ENCODE measurements around the gene KRT35. TPM values are rescaled to one million over a fixed set of nuclear protein-coding genes. Genes with fewer than 3 reads are reported as not detected.

Gene KRT35
- total RNA-seq (2022) (not detected in 2 replicates), Bru-seq, nascent RNA (not detected), BruChase-seq, experiment 1, labeled RNA remaining after a 6-hour chase (not detected), BruChase-seq, experiment 2, labeled RNA remaining after a 2-hour chase (not detected)
- long read RNA-seq: 0 reads

GRCh38 chr17:41481036-41481435 is at the start of gene KRT35:
Gene KRT35 (minus strand): TSS chr17:41481151. CDS start chr17:41481097, 54 bp downstream.
- Mint-ChIP-seq H3K4me1 (ENCODE audit: insufficient read depth, unreplicated experiment) (no peaks in the 10 kb centered on the region), H3K36me3 (ENCODE audit: insufficient read depth, unreplicated experiment) (no peaks in the 10 kb centered on the region), H3K27ac (ENCODE audit: low read depth, unreplicated experiment) (no peak within 1 kb of the TSS), H3K9me3 (ENCODE audit: unreplicated experiment) (no peaks in the 10 kb centered on the region), H3K4me3 (ENCODE audit: unreplicated experiment) (no peak within 1 kb of the TSS), H3K27me3 (ENCODE audit: insufficient read depth, unreplicated experiment) (no peaks in the 10 kb centered on the region)
- no peak for DNase-seq (ENCODE audit: unreplicated experiment)
- BruUV-seq (replicated peaks): no TSS peak
- TF ChIP-seq, protein P1, sequence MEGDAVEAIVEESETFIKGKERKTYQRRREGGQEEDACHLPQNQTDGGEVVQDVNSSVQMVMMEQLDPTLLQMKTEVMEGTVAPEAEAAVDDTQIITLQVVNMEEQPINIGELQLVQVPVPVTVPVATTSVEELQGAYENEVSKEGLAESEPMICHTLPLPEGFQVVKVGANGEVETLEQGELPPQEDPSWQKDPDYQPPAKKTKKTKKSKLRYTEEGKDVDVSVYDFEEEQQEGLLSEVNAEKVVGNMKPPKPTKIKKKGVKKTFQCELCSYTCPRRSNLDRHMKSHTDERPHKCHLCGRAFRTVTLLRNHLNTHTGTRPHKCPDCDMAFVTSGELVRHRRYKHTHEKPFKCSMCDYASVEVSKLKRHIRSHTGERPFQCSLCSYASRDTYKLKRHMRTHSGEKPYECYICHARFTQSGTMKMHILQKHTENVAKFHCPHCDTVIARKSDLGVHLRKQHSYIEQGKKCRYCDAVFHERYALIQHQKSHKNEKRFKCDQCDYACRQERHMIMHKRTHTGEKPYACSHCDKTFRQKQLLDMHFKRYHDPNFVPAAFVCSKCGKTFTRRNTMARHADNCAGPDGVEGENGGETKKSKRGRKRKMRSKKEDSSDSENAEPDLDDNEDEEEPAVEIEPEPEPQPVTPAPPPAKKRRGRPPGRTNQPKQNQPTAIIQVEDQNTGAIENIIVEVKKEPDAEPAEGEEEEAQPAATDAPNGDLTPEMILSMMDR (IDR thresholded peaks at IDR 0.05; ENCODE audit: unreplicated experiment): no peak
- POLR2A ChIA-PET: no interaction called here
- CTCF ChIA-PET: interaction anchor here (1.1 kb wide), 1 partner anchor 15 kb away, joined by 4 read pairs; no protein-coding TSS in a partner anchor
- intact Hi-C loops (cut with micrococcal nuclease): no loop called here

- Mint-ChIP-seq H3K4me3 (ENCODE audit: unreplicated experiment) (no peak overlapping the region), H3K4me1 (ENCODE audit: insufficient read depth, unreplicated experiment) (peaks cover 26% of the 10 kb centered on the region), H3K27ac (ENCODE audit: low read depth, unreplicated experiment) (no peak overlapping the region), H3K36me3 (ENCODE audit: insufficient read depth, unreplicated experiment) (peaks cover 5% of the 10 kb centered on the region), H3K27me3 (ENCODE audit: insufficient read depth, unreplicated experiment) (no peaks in the 10 kb centered on the region), H3K9me3 (ENCODE audit: unreplicated experiment) (no peaks in the 10 kb centered on the region)
- TF ChIP-seq, protein P1 (IDR thresholded peaks at IDR 0.05; ENCODE audit: unreplicated experiment): no peak
- BruUV-seq (replicated peaks): no TSS peak
- ChIA-PET POLR2A (interaction anchor here (0.6 to 2.5 kb wide), 4 partner anchors 8 to 18 kb away, joined by 3 to 9 read pairs (median 6); partner anchors contain the start of gene KRT15), CTCF (interaction anchor here (0.6 to 0.8 kb wide), 2 partner anchors 15 to 118 kb away, joined by 3 to 4 read pairs; no protein-coding TSS in a partner anchor)
- peak; percentile 62 for DNase-seq (ENCODE audit: unreplicated experiment)
- intact Hi-C loops (cut with micrococcal nuclease): no loop called here
These were observed 49.4 kb upstream of the KRT35 start for GRCh38 chr17:41530062-41531048.

- H3K36me3 Mint-ChIP-seq (ENCODE audit: insufficient read depth, unreplicated experiment): no peaks in the 10 kb centered on the region
- ChIA-PET CTCF (interaction anchor here (0.6 to 1.1 kb wide), 6 partner anchors 16 to 1048 kb away, joined by 3 to 5 read pairs (median 4); no protein-coding TSS in a partner anchor), POLR2A (interaction anchor here (1.1 to 2.5 kb wide), 3 partner anchors 8 to 18 kb away, joined by 6 to 9 read pairs (median 8); partner anchors contain the start of gene KRT15)
- intact Hi-C loops (cut with micrococcal nuclease): no loop called here
- no peaks in the 10 kb centered on the region for H3K9me3 Mint-ChIP-seq (ENCODE audit: unreplicated experiment)
- DNase-seq (ENCODE audit: unreplicated experiment): no peak
- H3K4me3 Mint-ChIP-seq (ENCODE audit: unreplicated experiment): no peak overlapping the region
- no peaks in the 10 kb centered on the region for H3K27me3 Mint-ChIP-seq (ENCODE audit: insufficient read depth, unreplicated experiment)
- TF ChIP-seq, protein P1 (IDR thresholded peaks at IDR 0.05; ENCODE audit: unreplicated experiment): no peak
- no peak overlapping the region for H3K27ac Mint-ChIP-seq (ENCODE audit: low read depth, unreplicated experiment)
- H3K4me1 Mint-ChIP-seq (ENCODE audit: insufficient read depth, unreplicated experiment): peaks cover 26% of the 10 kb centered on the region
- no TSS peak for BruUV-seq (replicated peaks)
These were observed 48.6 kb upstream of the KRT35 start for GRCh38 chr17:41529491-41529915.

DNA sequence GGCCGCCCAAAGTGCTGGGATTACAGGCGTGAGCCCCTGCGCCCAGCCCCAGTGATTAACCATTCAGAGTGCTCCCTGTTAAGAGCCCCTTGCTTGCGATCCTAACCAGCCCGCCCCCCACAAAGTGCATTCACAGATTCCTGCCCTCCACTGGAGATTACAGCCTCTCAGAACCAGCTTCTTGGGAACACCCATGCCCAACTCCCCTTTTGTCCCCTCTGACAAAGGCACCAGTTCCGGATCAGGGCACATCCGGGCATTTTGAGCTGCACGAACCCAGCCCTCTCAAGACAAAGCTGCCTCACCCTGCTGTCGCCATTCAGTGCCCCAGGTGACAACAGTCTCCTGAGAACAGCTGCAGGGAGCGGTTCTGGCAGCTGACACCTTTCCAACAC is 48.0 kb upstream of the KRT35 start:
- no peak for DNase-seq (ENCODE audit: unreplicated experiment)
- CTCF ChIA-PET: interaction anchor here (0.6 to 1.1 kb wide), 4 partner anchors 20 to 1048 kb away, joined by 3 to 5 read pairs (median 4); no protein-coding TSS in a partner anchor
- H3K4me3 Mint-ChIP-seq (ENCODE audit: unreplicated experiment): no peak overlapping the region
- BruUV-seq (replicated peaks): no TSS peak
- intact Hi-C loops (cut with micrococcal nuclease): no loop called here
- POLR2A ChIA-PET: interaction anchor here (1.1 to 2.5 kb wide), 2 partner anchors 10 to 19 kb away, joined by 6 to 9 read pairs; partner anchors contain the start of gene KRT15
- H3K4me1 Mint-ChIP-seq (ENCODE audit: insufficient read depth, unreplicated experiment): peaks cover 26% of the 10 kb centered on the region
- H3K27ac Mint-ChIP-seq (ENCODE audit: low read depth, unreplicated experiment): no peak overlapping the region
- no peaks in the 10 kb centered on the region for H3K27me3 Mint-ChIP-seq (ENCODE audit: insufficient read depth, unreplicated experiment)
- TF ChIP-seq, protein P1 (IDR thresholded peaks at IDR 0.05; ENCODE audit: unreplicated experiment): no peak
- no peaks in the 10 kb centered on the region for H3K9me3 Mint-ChIP-seq (ENCODE audit: unreplicated experiment)
- H3K36me3 Mint-ChIP-seq (ENCODE audit: insufficient read depth, unreplicated experiment): no peaks in the 10 kb centered on the region

Measured in MCF 10A (cell line).